Mesodermal cell (in vitro differentiated cells): ENCODE data around the gene NDUFA6.

Experiments used
- H3K27ac ChIP-seq: 2 replicates; pipeline ENCODE4 v1.7.0; 2013; ENCODE audit warnings: mild to moderate bottlenecking, low read depth, low read length, moderate library complexity; ENCODE audit not compliant: severe bottlenecking
- H3K36me3 ChIP-seq: 2 replicates; pipeline ENCODE4 v1.7.1; 2013; ENCODE audit warnings: mild to moderate bottlenecking, low read length, moderate library complexity; ENCODE audit not compliant: control insufficient read depth, insufficient read depth
- H3K4me1 ChIP-seq: one replicate; pipeline ENCODE4 v1.7.1; 2013; ENCODE audit warnings: mild to moderate bottlenecking, low read length; ENCODE audit not compliant: insufficient read depth, control insufficient read depth, poor library complexity, severe bottlenecking
- H3K4me3 ChIP-seq: 2 replicates; pipeline ENCODE4 v1.7.0; 2013; ENCODE audit warnings: low read length, control low read depth, mild to moderate bottlenecking; ENCODE audit not compliant: insufficient read depth, poor library complexity, severe bottlenecking; ENCODE audit errors: extremely low read depth
- H3K9me3 ChIP-seq: 2 replicates; pipeline ENCODE4 v1.7.1; 2013; ENCODE audit warnings: mild to moderate bottlenecking, low read length, moderate library complexity; ENCODE audit not compliant: control insufficient read depth
- WGBS, 2 experiments: methylation state at CpG; one replicate each; pipeline ENCODE4 v1.1.5; 2013; ENCODE audit warnings: missing lambda C conversion rate in 2 of 2; ENCODE audit not compliant: insufficient coverage in 2 of 2; 5-methylcytosine and 5-hydroxymethylcytosine counted together

Gene NDUFA6

GRCh38 chr22:42056757-42057511, 33.6 kb downstream of the NDUFA6 start:
- Histone ChIP-seq H3K9me3 (peaks cover 23% of the 10 kb centered on the region), H3K4me3 (no peak overlapping the region), H3K36me3 (peaks cover 35% of the 10 kb centered on the region), H3K4me1 (no peaks in the 10 kb centered on the region), H3K27ac (no peak overlapping the region)
- no CpG with 5 or more reads among the region's 1 CpG for WGBS, 2 experiments

DNA sequence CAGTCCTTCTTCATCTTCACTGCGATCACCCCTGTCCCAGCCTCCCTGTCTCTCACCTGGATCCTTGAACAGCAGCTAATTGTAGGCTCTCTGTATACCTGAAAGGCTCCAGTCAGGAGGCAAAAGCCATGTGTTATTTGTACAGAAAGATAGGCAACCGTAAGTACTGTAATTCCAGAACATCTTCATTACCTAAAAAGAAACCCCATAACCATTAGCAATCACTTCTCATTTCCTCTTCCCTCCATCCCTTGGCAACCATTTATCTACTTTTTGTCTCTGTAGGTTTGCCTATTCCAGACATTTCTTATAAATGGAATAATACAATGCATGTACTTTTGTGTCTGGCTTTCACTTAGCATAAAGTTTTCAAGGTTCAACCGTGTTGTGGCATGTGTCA, 37.8 kb downstream of the NDUFA6 start:
- no peak overlapping the region for H3K27ac ChIP-seq
- no peaks in the 10 kb centered on the region for H3K36me3 ChIP-seq
- no peaks in the 10 kb centered on the region for H3K4me1 ChIP-seq
- 80 to 100% methylated on average over 2 of the region's 3 CpGs for WGBS, 2 experiments
- H3K4me3 ChIP-seq = no peak overlapping the region
- peaks cover 13% of the 10 kb centered on the region for H3K9me3 ChIP-seq

DNA sequence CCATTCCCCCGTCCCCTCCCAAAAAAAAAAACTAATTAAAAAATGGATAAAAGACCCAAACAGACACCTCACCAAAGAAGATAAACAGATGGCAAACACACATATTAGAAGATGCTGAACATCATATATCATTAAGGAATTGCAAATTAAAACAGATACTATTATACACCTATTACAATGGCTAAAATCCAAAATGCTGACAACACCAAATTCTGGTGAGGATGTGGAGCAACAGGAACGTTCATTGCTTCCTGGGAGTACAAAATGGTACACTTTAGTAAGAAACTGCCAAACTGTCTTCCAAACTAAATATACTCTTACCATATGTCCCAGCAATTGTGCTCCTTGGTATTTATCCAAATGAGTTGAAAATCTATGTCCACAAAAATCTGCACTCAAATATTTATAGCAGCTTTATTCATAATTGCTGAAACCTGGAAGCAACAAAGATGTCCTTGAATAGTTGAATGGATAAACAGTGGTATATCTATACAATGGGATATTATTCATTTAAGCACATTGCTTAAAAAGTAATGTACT, 39.9 kb downstream of the NDUFA6 start:
- Histone ChIP-seq H3K4me3 (no peak overlapping the region), H3K36me3 (no peaks in the 10 kb centered on the region), H3K9me3 (no peaks in the 10 kb centered on the region), H3K4me1 (no peaks in the 10 kb centered on the region), H3K27ac (no peak overlapping the region)
- 88% methylated on average over 1 of the region's 2 CpGs for WGBS, 2 experiments

DNA sequence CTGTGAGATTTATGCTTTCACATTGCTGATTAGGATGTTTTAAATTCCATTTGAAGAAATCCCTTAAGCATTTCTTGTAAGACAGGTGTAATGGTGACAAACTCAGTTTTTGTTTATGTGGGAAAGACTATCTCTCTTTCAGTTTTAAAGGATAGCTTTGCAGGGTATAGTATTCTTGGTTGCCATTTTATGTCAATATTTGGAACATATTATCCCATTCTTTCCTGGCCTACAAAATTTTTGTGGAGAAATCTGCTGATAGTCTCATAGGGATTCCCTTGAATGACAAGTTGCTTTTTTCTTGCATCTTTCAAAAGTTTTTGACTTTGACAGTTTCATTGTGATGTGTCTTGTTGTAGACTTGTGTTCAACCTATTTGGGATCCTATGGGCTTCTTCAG, 48.8 kb downstream of the NDUFA6 start:
- H3K4me3 ChIP-seq = no peak overlapping the region

DNA sequence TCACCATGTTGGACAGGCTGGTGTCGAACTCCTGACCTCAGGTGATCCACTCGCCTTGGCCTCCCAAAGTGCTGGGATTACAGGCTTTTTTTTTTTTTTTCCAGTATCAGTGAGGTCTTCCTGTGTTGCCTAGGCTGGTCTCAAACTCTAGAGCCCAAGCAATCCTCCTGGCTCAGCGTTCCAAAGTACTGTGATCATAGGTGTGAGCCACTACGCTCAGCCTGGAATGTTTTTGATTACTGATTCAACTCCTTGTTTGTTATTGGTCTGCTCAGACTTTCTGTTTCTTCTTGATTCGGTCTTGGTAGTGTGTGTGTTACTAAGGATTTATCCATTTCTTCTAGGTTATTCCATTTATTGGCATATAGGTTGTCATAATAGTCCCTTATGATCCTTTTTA, 51.3 kb downstream of the NDUFA6 start:
- Histone ChIP-seq H3K4me1 (no peaks in the 10 kb centered on the region), H3K9me3 (peaks cover 12% of the 10 kb centered on the region), H3K4me3 (no peak overlapping the region), H3K36me3 (no peaks in the 10 kb centered on the region), H3K27ac (no peak overlapping the region)
- 75 to 90% methylated on average over 2 of the region's 5 CpGs for WGBS, 2 experiments

More for the DNA sequence above, 48.8 kb downstream of the NDUFA6 start:
- no peaks in the 10 kb centered on the region for H3K4me1 ChIP-seq
- H3K36me3 ChIP-seq = no peaks in the 10 kb centered on the region
- H3K9me3 ChIP-seq = peaks cover 12% of the 10 kb centered on the region
- H3K27ac ChIP-seq = no peak overlapping the region
